ENCODE measurements around the gene PFKFB4. TPM values are rescaled to one million over a fixed set of nuclear protein-coding genes. Genes with fewer than 3 reads are reported as not detected.

Gene PFKFB4
- total and polyA plus RNA-seq, 9 of the 15 experiments (the other 6 are each of a cell fraction or from before 2014, with no cell fraction given): 0.92 to 56.3 (median 13.5) TPM

GRCh38 chr3:48472923-48473616 is 83.5 kb downstream of the PFKFB4 start (continued):
- no peak for TF ChIP-seq KDM4B (IDR thresholded peaks at IDR 0.05; ENCODE audit: borderline replicate concordance in 2 of 2, low read depth in 1 of 2)
- 0 out of 2 replicates have a peak, but pooled peaks have one; percentile 10 for TF ChIP-seq EGR1 (conservative IDR thresholded peaks at IDR 0.05)
- TF ChIP-seq ZZZ3 (IDR thresholded peaks at IDR 0.05): no peak
- no peak for TF ChIP-seq ZNF77 (CRISPR knock-in tag; IDR thresholded peaks at IDR 0.05)
- TF ChIP-seq PML (IDR thresholded peaks at IDR 0.05; ENCODE audit: low read length): no peak; the same call in 1 of the 2 replicates
- TF ChIP-seq USF2 (CRISPR knock-in tag; IDR thresholded peaks at IDR 0.05): no peak
- TF ChIP-seq EHMT2 (IDR thresholded peaks at IDR 0.05): peak; percentile 50; the same call in 1 of the 2 replicates
- TF ChIP-seq ZNF274 (IDR thresholded peaks at IDR 0.05; ENCODE audit: borderline replicate concordance, low read depth, low read length): no peak
- peak; percentile 72 for TF ChIP-seq GABPA (tag; conservative IDR thresholded peaks at IDR 0.05; ENCODE audit: low read depth)
- TF ChIP-seq KLF13 (tag; IDR thresholded peaks at IDR 0.05; ENCODE audit: borderline replicate concordance, low read depth): no peak
- no peak for TF ChIP-seq SMARCB1 (IDR thresholded peaks at IDR 0.05; ENCODE audit: insufficient read length, low read depth)
- no peak for TF ChIP-seq HNRNPK (IDR thresholded peaks at IDR 0.05; ENCODE audit: low read depth, low read length, poor library complexity, severe bottlenecking)
- no peak for TF ChIP-seq KAT8 (IDR thresholded peaks at IDR 0.05; ENCODE audit: low read depth)
- TF ChIP-seq KAT2B (IDR thresholded peaks at IDR 0.05; ENCODE audit: low read depth, low read length): no peak
- no peak for TF ChIP-seq MITF (IDR thresholded peaks at IDR 0.05)
- TF ChIP-seq KLF1 (tag; IDR thresholded peaks at IDR 0.05): no peak
- peak; percentile 35; the same call in 1 of the 2 replicates for TF ChIP-seq PKNOX1 (IDR thresholded peaks at IDR 0.05)
- TF ChIP-seq BRD9 (IDR thresholded peaks at IDR 0.05; ENCODE audit: low read depth, partially characterized antibody): peak; percentile 21
- TF ChIP-seq ZNF280B (CRISPR knock-in tag; IDR thresholded peaks at IDR 0.05): no peak
- TF ChIP-seq ZHX1 (conservative IDR thresholded peaks at IDR 0.05; ENCODE audit: low read length): no peak
- TF ChIP-seq TCFL5 (CRISPR knock-in tag; conservative IDR thresholded peaks at IDR 0.05): no peak
- TF ChIP-seq CSDE1 (IDR thresholded peaks at IDR 0.05): no peak

Measured in K562 (cell line).